ENCODE data around the gene SRPX. TPM values are rescaled to one million over a fixed set of nuclear protein-coding genes. Genes with fewer than 3 reads are reported as not detected.

The SRPX gene
- total and polyA plus RNA-seq, 10 of the 15 experiments (the other 5 are each of a cell fraction or from before 2014, with no cell fraction given): 0.05 to 0.79 (median 0.23) TPM; not detected in 1

DNA sequence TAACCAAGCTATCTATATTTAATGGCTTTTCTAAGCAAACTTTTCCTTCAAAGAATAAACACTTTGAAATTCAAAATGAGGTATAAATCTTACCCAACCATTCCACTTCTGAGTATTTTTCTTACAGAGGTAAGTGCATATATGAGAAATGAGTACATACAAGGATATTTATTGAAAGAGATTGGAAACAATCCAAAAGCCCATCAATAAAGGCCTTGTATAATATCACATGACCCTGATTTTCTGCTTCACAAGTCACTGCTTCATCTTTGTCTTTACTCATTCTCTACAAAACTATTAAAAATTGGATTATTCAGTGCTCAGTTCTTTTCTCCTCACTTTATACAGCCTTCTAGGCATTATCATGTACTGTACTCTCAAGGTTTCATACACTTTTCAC, 91.3 kb downstream of the SRPX start:
- H3K36me3 ChIP-seq (ENCODE audit: control insufficient read depth in 2 of 2, insufficient read depth in 2 of 2, low read length in 1 of 2): no peaks in the 10 kb centered on the region
- H4K20me1 ChIP-seq (ENCODE audit: control insufficient read depth, insufficient read depth): no peaks in the 10 kb centered on the region
- ChIA-PET RAD21 (ENCODE audit: unreplicated experiment) (no interaction called here), POLR2A (no interaction called here), SMC1A (ENCODE audit: uncharacterized antibody, unreplicated experiment) (interaction anchor here (1.4 kb wide), 1 partner anchor 17 kb away, joined by 3 read pairs; no protein-coding TSS in a partner anchor), CTCF (no interaction called here)
- H3K4me2 ChIP-seq (ENCODE audit: control insufficient read depth, insufficient read depth): no peak overlapping the region
- no peak overlapping the region for H2AFZ ChIP-seq (ENCODE audit: control insufficient read depth, low read depth, low read length)
- no peak for DNase-seq (ENCODE audit: low read depth, low spot score)
- H3K4me1 ChIP-seq (ENCODE audit: control insufficient read depth, insufficient read depth, low read length): no peaks in the 10 kb centered on the region
- no peak for ATAC-seq
- in situ Hi-C loops (cut with MboI): no loop called here
- no peak overlapping the region for H3K9ac ChIP-seq (ENCODE audit: control insufficient read depth, insufficient read depth, low read length)
- no peak for FAIRE-seq
- BruUV-seq (replicated peaks): no TSS peak
- intact Hi-C loops (cut with micrococcal nuclease; ENCODE audit: unreplicated experiment): no loop called here
- H3K9me3 ChIP-seq (replicated peaks; ENCODE audit: control insufficient read depth, insufficient read depth, low read length): no peaks in the 10 kb centered on the region
- no peak overlapping the region for H3K27ac ChIP-seq (ENCODE audit: control insufficient read depth, insufficient read depth)
- H3K4me3 ChIP-seq: no peak overlapping the region
- no peaks in the 10 kb centered on the region for H3K79me2 ChIP-seq (ENCODE audit: control insufficient read depth, insufficient read depth, low read length)
- no peaks in the 10 kb centered on the region for H3K27me3 ChIP-seq (replicated peaks in 1 of 2; ENCODE audit: control insufficient read depth in 2 of 2, insufficient read depth in 2 of 2, low read length in 1 of 2)
- TF ChIP-seq KLF5 (IDR thresholded peaks at IDR 0.05; ENCODE audit: partially characterized antibody) (no peak), CBX5 (IDR thresholded peaks at IDR 0.05; ENCODE audit: low read depth) (no peak), SMAD5 (IDR thresholded peaks at IDR 0.05; ENCODE audit: low read depth) (no peak), RAD51 (IDR thresholded peaks at IDR 0.05) (no peak), SIN3A (IDR thresholded peaks at IDR 0.05; ENCODE audit: low read depth, low read length) (no peak), CEBPB (IDR thresholded peaks at IDR 0.05; ENCODE audit: borderline replicate concordance in 1 of 2, low read depth in 2 of 2, low read length in 2 of 2) (no peak), BCLAF1 (IDR thresholded peaks at IDR 0.05) (no peak), CUX1 (IDR thresholded peaks at IDR 0.05; ENCODE audit: insufficient replicate concordance, low read depth, low read length) (no peak), ZNF207 (IDR thresholded peaks at IDR 0.05; ENCODE audit: borderline replicate concordance) (no peak), NFIC (IDR thresholded peaks at IDR 0.05; ENCODE audit: low read depth, low read length) (no peak), ETV6 (conservative IDR thresholded peaks at IDR 0.05 in 1 of 2, IDR thresholded peaks at IDR 0.05 in 1 of 2; ENCODE audit: borderline replicate concordance in 1 of 2, low read depth in 1 of 2) (no peak), IKZF2 (IDR thresholded peaks at IDR 0.05) (no peak), PKNOX1 (IDR thresholded peaks at IDR 0.05) (no peak), TBL1XR1 (IDR thresholded peaks at IDR 0.05; ENCODE audit: low read depth, low read length) (no peak), NR2F1 (conservative IDR thresholded peaks at IDR 0.05) (no peak)
- TF ChIP-seq, protein P1, sequence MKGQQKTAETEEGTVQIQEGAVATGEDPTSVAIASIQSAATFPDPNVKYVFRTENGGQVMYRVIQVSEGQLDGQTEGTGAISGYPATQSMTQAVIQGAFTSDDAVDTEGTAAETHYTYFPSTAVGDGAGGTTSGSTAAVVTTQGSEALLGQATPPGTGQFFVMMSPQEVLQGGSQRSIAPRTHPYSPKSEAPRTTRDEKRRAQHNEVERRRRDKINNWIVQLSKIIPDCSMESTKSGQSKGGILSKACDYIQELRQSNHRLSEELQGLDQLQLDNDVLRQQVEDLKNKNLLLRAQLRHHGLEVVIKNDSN (IDR thresholded peaks at IDR 0.05; ENCODE audit: borderline replicate concordance, extremely low read length, insufficient read depth, low read depth, low read length): no peak

Data from GM12878 (cell line).